GM10248 (cell line): ENCODE data around the gene FAM184B.
"Not testable (repeated sequence)": the region's sequence is repeated elsewhere in the genome, so short reads cannot be mapped to it uniquely, and the experiment has no call there.

Experiments
- CTCF ChIA-PET: fragments of 300-600 bp; sonication (Branson Sonifier 250); formaldehyde crosslinking; extraction: SDS; loops from one replicate; lab custom pipeline; 2021; ENCODE audit warnings: antibody characterized with exemption; lab: Yijun Ruan, JAX
- POLR2A ChIA-PET: fragments of 350-650 bp; sonication (Branson Sonifier 250); formaldehyde crosslinking; extraction: SDS; loops from one replicate; lab custom pipeline; 2020; ENCODE audit warnings: antibody characterized with exemption; lab: Yijun Ruan, JAX
- DNase-seq: peaks from one replicate; pipeline ENCODE4 v3.0.0; 2012; ENCODE audit errors: extremely low spot score
- TF ChIP-seq, protein P1 (sequence below): IDR thresholded peaks from 2 replicates; pipeline ENCODE4 v1.5.1; 2012; ENCODE audit warnings: mild to moderate bottlenecking, low read depth; ENCODE audit errors: extremely low read depth, missing control alignments, control extremely low read depth

The FAM184B gene

DNA sequence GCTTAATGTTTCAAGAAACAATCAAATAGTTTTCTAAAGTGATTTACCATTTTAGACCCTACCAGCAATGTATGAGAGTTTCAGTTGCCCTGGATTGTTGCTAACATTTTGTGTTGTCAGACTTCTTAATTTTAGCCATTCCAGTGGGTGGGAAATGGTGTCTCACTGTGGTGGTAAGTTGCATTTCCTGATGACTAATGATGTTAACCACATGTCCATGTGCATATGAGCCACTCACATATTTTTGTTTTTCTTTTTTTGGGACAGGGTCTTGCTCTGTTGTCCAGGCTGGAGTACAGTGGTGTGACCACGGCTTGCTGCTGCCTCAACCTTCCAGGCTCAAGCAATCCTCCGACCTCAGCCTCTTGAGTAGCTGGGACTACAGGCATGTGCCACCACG, 118.7 kb downstream of the FAM184B start:
- ChIA-PET CTCF (no interaction called here), POLR2A (no interaction called here)
- DNase-seq: peak; percentile 0
- TF ChIP-seq, protein P1, sequence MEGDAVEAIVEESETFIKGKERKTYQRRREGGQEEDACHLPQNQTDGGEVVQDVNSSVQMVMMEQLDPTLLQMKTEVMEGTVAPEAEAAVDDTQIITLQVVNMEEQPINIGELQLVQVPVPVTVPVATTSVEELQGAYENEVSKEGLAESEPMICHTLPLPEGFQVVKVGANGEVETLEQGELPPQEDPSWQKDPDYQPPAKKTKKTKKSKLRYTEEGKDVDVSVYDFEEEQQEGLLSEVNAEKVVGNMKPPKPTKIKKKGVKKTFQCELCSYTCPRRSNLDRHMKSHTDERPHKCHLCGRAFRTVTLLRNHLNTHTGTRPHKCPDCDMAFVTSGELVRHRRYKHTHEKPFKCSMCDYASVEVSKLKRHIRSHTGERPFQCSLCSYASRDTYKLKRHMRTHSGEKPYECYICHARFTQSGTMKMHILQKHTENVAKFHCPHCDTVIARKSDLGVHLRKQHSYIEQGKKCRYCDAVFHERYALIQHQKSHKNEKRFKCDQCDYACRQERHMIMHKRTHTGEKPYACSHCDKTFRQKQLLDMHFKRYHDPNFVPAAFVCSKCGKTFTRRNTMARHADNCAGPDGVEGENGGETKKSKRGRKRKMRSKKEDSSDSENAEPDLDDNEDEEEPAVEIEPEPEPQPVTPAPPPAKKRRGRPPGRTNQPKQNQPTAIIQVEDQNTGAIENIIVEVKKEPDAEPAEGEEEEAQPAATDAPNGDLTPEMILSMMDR: no peak

DNA sequence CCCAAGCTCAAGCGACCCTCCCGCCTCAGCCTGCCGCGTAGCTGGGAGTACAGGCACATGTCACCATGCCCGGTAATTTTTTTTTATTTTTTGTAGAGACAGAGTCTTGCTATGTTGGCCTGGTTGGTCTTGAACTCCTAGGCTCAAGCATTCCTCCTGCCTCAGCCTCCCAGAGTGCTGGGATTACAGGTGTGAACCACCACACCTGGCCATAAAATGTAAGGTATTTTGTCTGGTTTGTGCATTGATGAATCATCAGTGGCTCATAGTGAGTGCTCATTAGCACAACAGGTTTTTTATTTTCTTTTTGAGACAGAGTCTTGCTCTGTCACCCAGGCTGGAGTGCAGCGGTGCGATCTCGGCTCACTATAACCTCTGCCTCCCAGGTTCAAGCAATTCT, 122.2 kb downstream of the FAM184B start:
- POLR2A ChIA-PET, DNase-seq, CTCF ChIA-PET: not testable (repeated sequence)

DNA sequence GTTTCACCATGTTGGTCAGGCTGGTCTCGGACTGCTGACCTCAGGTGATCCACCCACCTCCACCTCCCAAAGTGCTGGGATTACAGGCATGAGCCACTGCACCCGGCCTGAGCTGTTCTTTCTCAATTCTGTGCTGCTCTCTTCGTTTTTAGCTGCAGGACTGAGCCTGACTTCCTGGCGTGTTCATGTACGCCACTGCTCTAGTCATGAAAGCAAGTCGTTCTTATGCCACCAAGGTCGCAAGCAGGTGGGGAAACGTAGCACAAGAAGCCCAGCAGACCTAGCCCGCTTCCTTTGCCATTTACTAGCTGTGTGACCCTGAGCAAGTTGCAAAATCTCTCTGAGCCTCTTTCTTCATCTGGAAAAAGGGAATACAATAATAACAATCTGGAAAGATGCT, 123.6 kb downstream of the FAM184B start:
- ChIA-PET CTCF (interaction anchor here (1.4 kb wide), 1 partner anchor 9 kb away, joined by 6 read pairs; no protein-coding TSS in a partner anchor), POLR2A (no interaction called here)
- TF ChIP-seq, protein P1: no peak
- DNase-seq: no peak

DNA sequence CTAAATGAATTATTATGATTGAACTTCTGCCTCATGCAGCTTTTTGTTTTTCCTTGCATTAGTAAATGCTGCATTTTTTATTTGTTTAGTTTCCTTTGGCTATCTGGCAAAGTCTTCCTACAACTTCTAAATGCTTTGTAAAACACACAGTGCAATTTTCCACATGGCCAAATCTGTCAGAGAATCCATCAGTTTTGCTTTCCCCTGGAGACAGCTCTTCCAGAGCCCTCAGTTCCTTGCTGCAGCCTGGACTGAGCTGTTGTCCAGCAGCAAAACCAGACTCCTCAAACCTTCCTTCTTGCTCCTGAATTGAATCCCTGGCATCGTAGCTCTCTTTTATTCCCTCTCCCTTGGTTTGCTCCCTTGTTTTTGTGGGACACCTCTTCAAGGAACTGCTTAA, 124.3 kb downstream of the FAM184B start:
- POLR2A ChIA-PET: no interaction called here
- CTCF ChIA-PET: interaction anchor here (0.7 to 1.0 kb wide), 2 partner anchors 13 to 117 kb away, joined by 3 to 4 read pairs; no protein-coding TSS in a partner anchor
- TF ChIP-seq, protein P1: no peak
- DNase-seq: peak; percentile 1

DNA sequence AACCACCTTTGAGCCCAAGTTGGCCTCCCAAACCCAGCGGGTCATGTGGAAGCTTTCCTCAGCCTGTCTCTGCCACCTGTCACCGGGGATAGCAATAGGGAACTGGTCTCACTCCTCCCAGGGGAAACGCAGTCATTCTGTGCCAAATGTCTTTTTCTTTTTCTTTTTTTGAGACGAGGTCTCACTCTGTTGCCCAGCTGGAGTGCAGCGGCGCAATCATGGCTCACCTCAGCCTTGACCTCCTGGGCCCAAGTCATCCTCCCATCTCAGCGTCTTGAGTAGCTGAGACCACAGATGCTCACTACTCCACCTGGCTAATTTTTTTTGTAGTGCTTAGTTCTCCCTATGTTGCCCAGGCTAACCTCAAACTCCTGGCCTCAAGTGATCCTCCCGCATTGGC, 126.7 kb downstream of the FAM184B start:
- POLR2A ChIA-PET: no interaction called here

DNA sequence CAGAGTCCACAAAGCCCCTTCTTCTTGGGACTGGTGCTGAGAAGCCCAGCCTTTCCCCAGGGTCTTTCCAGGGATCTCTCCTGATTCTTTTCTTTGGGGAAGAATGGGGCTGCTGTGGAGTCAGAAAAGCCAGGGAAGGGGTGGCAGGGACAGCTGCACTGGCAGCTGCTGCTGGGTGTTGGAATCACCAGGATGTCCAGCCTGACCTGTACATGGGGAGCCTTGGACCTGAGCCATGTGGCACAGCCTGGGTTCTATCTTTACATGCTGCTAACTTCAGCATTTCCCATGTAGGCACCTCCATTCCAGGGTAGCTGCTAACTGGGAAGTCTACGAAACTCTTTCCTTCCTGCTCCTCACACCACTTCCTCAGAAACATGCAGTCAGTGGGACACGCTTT, 131.0 kb downstream of the FAM184B start:
- TF ChIP-seq, protein P1: no peak
- CTCF ChIA-PET: interaction anchor here (1.1 kb wide), 1 partner anchor 72 kb away, joined by 3 read pairs; no protein-coding TSS in a partner anchor
- POLR2A ChIA-PET: no interaction called here
- DNase-seq: no peak

More for the DNA sequence above, 126.7 kb downstream of the FAM184B start:
- TF ChIP-seq, protein P1: no peak
- DNase-seq: no peak
- CTCF ChIA-PET: no interaction called here

DNA sequence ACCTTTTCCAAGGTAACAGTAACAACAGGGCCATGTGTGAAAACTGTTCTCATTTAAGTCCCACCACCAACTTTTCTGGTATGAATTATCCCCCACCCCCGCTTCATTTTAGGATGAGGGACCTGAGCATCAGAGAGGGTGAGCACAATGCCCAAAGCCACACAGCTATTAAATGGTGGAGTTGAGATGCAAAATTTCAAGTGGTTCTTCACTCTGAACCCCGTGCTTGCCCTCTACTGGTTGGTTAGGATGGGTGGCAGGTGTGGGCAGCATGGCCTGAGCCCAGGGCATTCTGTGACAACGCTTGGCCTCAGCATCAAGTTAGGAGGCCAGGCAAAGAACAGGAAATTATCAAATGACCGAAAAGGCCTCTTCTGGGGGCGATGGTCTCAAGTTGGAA, 133.5 kb downstream of the FAM184B start:
- TF ChIP-seq, protein P1: no peak
- ChIA-PET POLR2A (no interaction called here), CTCF (interaction anchor here (0.9 to 1.6 kb wide), 2 partner anchors 16 to 135 kb away, joined by 3 read pairs; no protein-coding TSS in a partner anchor)
- no peak for DNase-seq
